Iris pigment epithelial cell (primary cell): ENCODE results near the gene CASK.
A peak's percentile ranks its signal among the peaks of the same experiment; 100 is the strongest.

Experiments
- DNase-seq: peaks from one replicate; pipeline ENCODE4 v3.0.0-alpha.2; 2011; ENCODE audit warnings: low read depth

The CASK gene

GRCh38 chrX:41827886-41828285 lies 95.5 kb downstream of the CASK start:
- peak; percentile 28 for DNase-seq

GRCh38 chrX:41825796-41826195 lies 97.6 kb downstream of the CASK start:
- no peak for DNase-seq

GRCh38 chrX:41824551-41824950 lies 98.8 kb downstream of the CASK start:
- DNase-seq: peak; percentile 55

GRCh38 chrX:41823402-41823801 lies 100.0 kb downstream of the CASK start:
- DNase-seq: no peak

- no peak for DNase-seq
Observed at GRCh38 chrX:41822892-41823291, 100.5 kb downstream of the CASK start.

- DNase-seq: peak; percentile 38
Observed at GRCh38 chrX:41808047-41808446, 115.3 kb downstream of the CASK start.

GRCh38 chrX:41802958-41803357 lies 120.4 kb downstream of the CASK start:
- DNase-seq: no peak

- DNase-seq: no peak
Observed at GRCh38 chrX:41799661-41800060, 123.7 kb downstream of the CASK start.

GRCh38 chrX:41796577-41796976 lies 126.8 kb downstream of the CASK start:
- DNase-seq: no peak

- DNase-seq: no peak
Observed at GRCh38 chrX:41796046-41796445, 127.3 kb downstream of the CASK start.

- DNase-seq: no peak
Observed at GRCh38 chrX:41789374-41789773, 134.0 kb downstream of the CASK start.

GRCh38 chrX:41785685-41786084 lies 137.7 kb downstream of the CASK start:
- DNase-seq: peak; percentile 24

GRCh38 chrX:41781500-41781899 lies 141.9 kb downstream of the CASK start:
- DNase-seq: peak; percentile 51

- DNase-seq: no peak
Observed at GRCh38 chrX:41779941-41780340, 143.4 kb downstream of the CASK start.

GRCh38 chrX:41779030-41779564 lies 144.3 kb downstream of the CASK start:
- DNase-seq: peak; percentile 73

- no peak for DNase-seq
Observed at GRCh38 chrX:41761702-41762101, 161.7 kb downstream of the CASK start.

- DNase-seq: no peak
Observed at GRCh38 chrX:41761169-41761568, 162.2 kb downstream of the CASK start.

- peak; percentile 52 for DNase-seq
Observed at GRCh38 chrX:41759817-41760216, 163.5 kb downstream of the CASK start.

- DNase-seq: no peak
Observed at GRCh38 chrX:41758401-41758800, 165.0 kb downstream of the CASK start.

- no peak for DNase-seq
Observed at GRCh38 chrX:41750716-41751115, 172.6 kb downstream of the CASK start.

- no peak for DNase-seq
Observed at GRCh38 chrX:41739871-41740270, 183.5 kb downstream of the CASK start.

- no peak for DNase-seq
Observed at GRCh38 chrX:41737065-41737464, 186.3 kb downstream of the CASK start.

GRCh38 chrX:41734530-41734929 lies 188.8 kb downstream of the CASK start:
- peak; percentile 17 for DNase-seq

GRCh38 chrX:41733939-41734338 lies 189.4 kb downstream of the CASK start:
- DNase-seq: no peak

GRCh38 chrX:41732260-41732659 lies 191.1 kb downstream of the CASK start:
- no peak for DNase-seq
